Measurements from ENCODE around the gene PDHA2. TPM values are rescaled to one million over a fixed set of nuclear protein-coding genes. Genes with fewer than 3 reads are reported as not detected.

Gene PDHA2
- total RNA-seq, 1 experiment from 2014 or later: not detected

DNA sequence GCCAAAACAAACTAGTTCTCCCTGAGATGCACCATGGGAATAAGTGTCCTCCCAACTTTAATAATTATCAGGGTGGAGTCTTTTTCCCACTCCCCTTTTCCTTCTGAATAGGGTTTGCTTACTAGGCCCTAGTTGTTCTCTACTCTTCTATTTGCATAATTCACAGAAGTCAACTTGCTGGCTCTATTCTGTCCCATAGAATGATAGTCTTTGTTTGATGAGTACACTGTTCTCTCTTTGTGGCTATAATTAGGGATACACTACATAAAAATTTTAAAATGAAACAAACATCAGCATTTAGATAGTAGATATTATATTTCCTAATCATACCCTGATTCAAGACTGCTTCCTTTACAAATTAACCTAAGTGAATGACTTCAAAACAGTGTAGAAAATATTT, 10.3 kb downstream of the PDHA2 start:
- no peak for DNase-seq (ENCODE audit: low read depth, low spot score)
- H3K27me3 ChIP-seq (ENCODE audit: insufficient read depth, low read length): no peaks in the 10 kb centered on the region
- no peaks in the 10 kb centered on the region for H3K4me1 ChIP-seq (ENCODE audit: control insufficient read depth in 1 of 2, insufficient read depth in 2 of 2, low read length in 2 of 2)
- ChIA-PET CTCF (no interaction called here), POLR2A (no interaction called here), RAD21 (ENCODE audit: low non-redundant PET in 1 of 2, low total read pairs in 2 of 2, uncharacterized antibody in 2 of 2, unreplicated experiment in 2 of 2) (no interaction called here)
- H3K27ac ChIP-seq (ENCODE audit: low read depth, low read length): no peak overlapping the region
- no peaks in the 10 kb centered on the region for H3K36me3 ChIP-seq (ENCODE audit: control insufficient read depth in 1 of 2, insufficient read depth in 2 of 2, low read length in 2 of 2)
- H3K9ac ChIP-seq (ENCODE audit: low read length): no peak overlapping the region
- H2AFZ ChIP-seq (ENCODE audit: low read depth, low read length, poor library complexity, severe bottlenecking): no peak overlapping the region
- no peaks in the 10 kb centered on the region for H3K79me2 ChIP-seq (ENCODE audit: insufficient read depth, low read length)
- no TSS peak for BruUV-seq (replicated peaks)
- intact Hi-C loops (cut with micrococcal nuclease): no loop called here
- H3K9me3 ChIP-seq (ENCODE audit: control insufficient read depth in 1 of 2, insufficient read depth in 1 of 2, low read depth in 1 of 2, low read length in 2 of 2): no peaks in the 10 kb centered on the region
- no peak overlapping the region for H3K4me2 ChIP-seq (ENCODE audit: low read length)
- no peaks in the 10 kb centered on the region for H4K20me1 ChIP-seq (ENCODE audit: insufficient read depth)
- TF ChIP-seq ATF3 (IDR thresholded peaks at IDR 0.05) (no peak), SIN3A (IDR thresholded peaks at IDR 0.05; ENCODE audit: low read depth) (no peak), SP1 (IDR thresholded peaks at IDR 0.05; ENCODE audit: low read depth) (no peak), CEBPB (IDR thresholded peaks at IDR 0.05; ENCODE audit: low read depth) (no peak), REST (IDR thresholded peaks at IDR 0.05; ENCODE audit: low read depth) (no peak), ZFX (IDR thresholded peaks at IDR 0.05) (no peak), EGR1 (IDR thresholded peaks at IDR 0.05; ENCODE audit: low read depth) (no peak), POLR2AphosphoS5 (IDR thresholded peaks at IDR 0.05; ENCODE audit: low read depth, low read length) (no peak), RAD21 (IDR thresholded peaks at IDR 0.05; ENCODE audit: low read depth) (no peak), MAX (IDR thresholded peaks at IDR 0.05) (no peak), SRF (IDR thresholded peaks at IDR 0.05; ENCODE audit: low read depth) (no peak), EZH2 (IDR thresholded peaks at IDR 0.05) (no peak), JUND (IDR thresholded peaks at IDR 0.05) (no peak), YY1 (IDR thresholded peaks at IDR 0.05; ENCODE audit: extremely low read depth, insufficient replicate concordance, low read depth, low read length) (no peak), POLR2A (IDR thresholded peaks at IDR 0.05; ENCODE audit: borderline replicate concordance, extremely low read depth, insufficient read depth, insufficient read length) (no peak), TCF7L2 (IDR thresholded peaks at IDR 0.05; ENCODE audit: borderline replicate concordance, extremely low read depth, insufficient read depth, insufficient read length) (no peak)
- TF ChIP-seq, protein P1, sequence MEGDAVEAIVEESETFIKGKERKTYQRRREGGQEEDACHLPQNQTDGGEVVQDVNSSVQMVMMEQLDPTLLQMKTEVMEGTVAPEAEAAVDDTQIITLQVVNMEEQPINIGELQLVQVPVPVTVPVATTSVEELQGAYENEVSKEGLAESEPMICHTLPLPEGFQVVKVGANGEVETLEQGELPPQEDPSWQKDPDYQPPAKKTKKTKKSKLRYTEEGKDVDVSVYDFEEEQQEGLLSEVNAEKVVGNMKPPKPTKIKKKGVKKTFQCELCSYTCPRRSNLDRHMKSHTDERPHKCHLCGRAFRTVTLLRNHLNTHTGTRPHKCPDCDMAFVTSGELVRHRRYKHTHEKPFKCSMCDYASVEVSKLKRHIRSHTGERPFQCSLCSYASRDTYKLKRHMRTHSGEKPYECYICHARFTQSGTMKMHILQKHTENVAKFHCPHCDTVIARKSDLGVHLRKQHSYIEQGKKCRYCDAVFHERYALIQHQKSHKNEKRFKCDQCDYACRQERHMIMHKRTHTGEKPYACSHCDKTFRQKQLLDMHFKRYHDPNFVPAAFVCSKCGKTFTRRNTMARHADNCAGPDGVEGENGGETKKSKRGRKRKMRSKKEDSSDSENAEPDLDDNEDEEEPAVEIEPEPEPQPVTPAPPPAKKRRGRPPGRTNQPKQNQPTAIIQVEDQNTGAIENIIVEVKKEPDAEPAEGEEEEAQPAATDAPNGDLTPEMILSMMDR (IDR thresholded peaks at IDR 0.05 in 2 of 3, conservative IDR thresholded peaks at IDR 0.05 in 1 of 3; ENCODE audit: borderline replicate concordance in 1 of 3, insufficient read depth in 1 of 3, low read depth in 2 of 3, low read length in 2 of 3): no peak
- TF ChIP-seq, protein P2, sequence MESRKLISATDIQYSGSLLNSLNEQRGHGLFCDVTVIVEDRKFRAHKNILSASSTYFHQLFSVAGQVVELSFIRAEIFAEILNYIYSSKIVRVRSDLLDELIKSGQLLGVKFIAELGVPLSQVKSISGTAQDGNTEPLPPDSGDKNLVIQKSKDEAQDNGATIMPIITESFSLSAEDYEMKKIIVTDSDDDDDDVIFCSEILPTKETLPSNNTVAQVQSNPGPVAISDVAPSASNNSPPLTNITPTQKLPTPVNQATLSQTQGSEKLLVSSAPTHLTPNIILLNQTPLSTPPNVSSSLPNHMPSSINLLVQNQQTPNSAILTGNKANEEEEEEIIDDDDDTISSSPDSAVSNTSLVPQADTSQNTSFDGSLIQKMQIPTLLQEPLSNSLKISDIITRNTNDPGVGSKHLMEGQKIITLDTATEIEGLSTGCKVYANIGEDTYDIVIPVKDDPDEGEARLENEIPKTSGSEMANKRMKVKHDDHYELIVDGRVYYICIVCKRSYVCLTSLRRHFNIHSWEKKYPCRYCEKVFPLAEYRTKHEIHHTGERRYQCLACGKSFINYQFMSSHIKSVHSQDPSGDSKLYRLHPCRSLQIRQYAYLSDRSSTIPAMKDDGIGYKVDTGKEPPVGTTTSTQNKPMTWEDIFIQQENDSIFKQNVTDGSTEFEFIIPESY (IDR thresholded peaks at IDR 0.05; ENCODE audit: extremely low read depth, insufficient replicate concordance, low read length): no peak
- H3K4me3 ChIP-seq (replicated peaks in 1 of 2; ENCODE audit: low read depth in 1 of 2, low read length in 2 of 2): no peak overlapping the region
- ATAC-seq: no peak
- no peaks in the 10 kb centered on the region for H3K9me2 ChIP-seq (ENCODE audit: insufficient read depth)

Measured in HCT116 (cell line).